Neural cell (in vitro differentiated cells): Measurements from ENCODE around the gene REEP6.
A peak's percentile ranks its signal among the peaks of the same experiment; 100 is the strongest.

Source experiments
- CTCF ChIP-seq: fragments of 450-650 bp; IDR thresholded peaks from 2 replicates; pipeline ENCODE4 v1.5.1; 2014; ENCODE audit warnings: antibody characterized with exemption, mild to moderate bottlenecking, moderate library complexity; ENCODE audit not compliant: poor library complexity, severe bottlenecking
- EP300 ChIP-seq: fragments of 450-650 bp; conservative IDR thresholded peaks from 2 replicates; pipeline ENCODE4 v1.6.1; 2014; ENCODE audit warnings: antibody characterized with exemption, mild to moderate bottlenecking, moderate library complexity; ENCODE audit not compliant: poor library complexity, severe bottlenecking
- EZH2 ChIP-seq: fragments of 200-600, 300-800 bp; shearing (Covaris generic), sonication (generic); IDR thresholded peaks from 2 replicates; pipeline ENCODE4 v1.6.1; 2014; ENCODE audit warnings: antibody characterized with exemption, low read length, borderline replicate concordance, mild to moderate bottlenecking; ENCODE audit not compliant: insufficient read depth, poor library complexity, severe bottlenecking
- MXI1 ChIP-seq: fragments of 450-650 bp; conservative IDR thresholded peaks from 2 replicates; pipeline ENCODE4 v1.6.1; 2014; ENCODE audit warnings: antibody characterized with exemption, mild to moderate bottlenecking; ENCODE audit not compliant: poor library complexity, severe bottlenecking
- POLR2AphosphoS5 ChIP-seq: IDR thresholded peaks from 2 replicates; pipeline ENCODE4 v1.6.1; 2012
- RAD21 ChIP-seq: fragments of 450-650 bp; conservative IDR thresholded peaks from 2 replicates; pipeline ENCODE4 v1.6.1; 2014; ENCODE audit warnings: antibody characterized with exemption, mild to moderate bottlenecking, moderate library complexity
- SMC3 ChIP-seq: fragments of 450-650 bp; conservative IDR thresholded peaks from 2 replicates; pipeline ENCODE4 v1.6.1; 2014; ENCODE audit warnings: antibody characterized with exemption, mild to moderate bottlenecking, moderate library complexity; ENCODE audit not compliant: poor library complexity
- TAF1 ChIP-seq: IDR thresholded peaks from 2 replicates; pipeline ENCODE4 v1.6.1; 2012; ENCODE audit warnings: low read depth

DNA sequence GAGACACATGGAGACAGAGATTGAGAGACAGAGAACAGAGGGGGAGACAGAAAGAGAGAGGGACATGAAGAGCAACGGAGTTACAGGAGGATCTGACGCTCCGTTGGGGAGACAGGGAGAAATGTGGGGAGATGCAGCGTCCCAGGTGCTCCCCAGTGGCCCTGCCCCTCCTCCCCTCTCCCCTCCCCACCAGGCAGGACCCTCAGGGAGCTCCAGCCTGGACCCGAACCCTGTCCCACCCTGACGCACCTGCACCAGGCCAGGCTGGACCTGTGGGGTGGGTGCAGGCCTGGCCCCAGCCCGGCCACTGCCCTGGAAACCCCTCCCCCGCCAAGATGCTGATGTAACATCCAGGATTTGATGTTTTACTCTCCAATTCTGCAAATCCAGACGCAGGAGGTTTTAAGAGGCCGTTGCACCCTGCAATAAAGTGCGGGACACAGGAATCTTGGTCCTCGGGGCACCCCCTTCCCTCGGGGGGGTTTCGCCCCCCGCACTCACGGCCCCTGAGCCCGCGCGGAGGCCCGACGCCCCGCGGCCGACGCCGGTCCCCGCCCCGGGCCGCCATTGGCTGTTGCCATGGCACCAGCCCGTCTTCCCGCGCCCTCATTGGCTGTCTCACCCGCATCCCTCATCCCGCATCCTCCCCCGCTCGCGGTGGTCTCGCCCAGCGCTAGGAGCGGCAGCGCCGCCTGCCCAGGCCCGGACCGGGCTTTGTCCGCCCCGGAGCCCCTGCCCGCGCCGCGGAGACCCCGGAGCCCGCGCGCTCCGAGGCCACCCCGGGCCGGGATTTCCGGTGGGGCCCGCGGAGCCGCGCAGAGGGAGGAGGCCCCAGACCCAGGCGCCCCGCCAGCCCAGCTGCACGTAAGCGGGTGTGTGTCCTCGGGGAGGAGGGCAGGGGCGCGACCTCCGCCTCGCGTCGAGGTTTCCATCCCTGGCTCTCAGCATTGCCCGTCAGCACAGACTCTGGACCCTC, 41.2 kb upstream of the REEP6 start, which contains the start of gene APC2:
- TF ChIP-seq CTCF (peak; percentile 28), MXI1 (peak; percentile 78), SMC3 (peak; percentile 50), EZH2 (no peak), RAD21 (no peak), TAF1 (no peak), POLR2AphosphoS5 (peak; percentile 92), EP300 (peak; percentile 79)
